Measurements from ENCODE around the gene SCYGR4.

DNA sequence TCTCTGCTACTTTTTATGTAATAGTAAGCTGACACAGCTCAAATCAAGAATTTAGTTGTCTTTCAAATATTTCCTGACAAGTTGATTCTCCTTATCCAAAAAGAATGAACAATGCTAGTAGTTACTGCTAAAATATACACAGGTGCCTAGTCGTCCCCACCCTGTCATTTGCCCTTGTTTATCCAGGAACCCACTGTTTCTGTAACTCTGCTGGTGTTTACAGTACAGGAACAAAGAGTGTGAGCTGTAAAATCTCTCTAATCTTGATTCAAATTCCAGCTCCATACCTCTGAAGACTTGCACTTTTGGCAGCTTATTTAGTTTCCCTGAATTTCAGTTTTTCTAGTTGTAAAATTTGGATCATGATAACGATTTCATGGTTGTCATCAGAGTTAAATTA, 39.7 kb upstream of the SCYGR4 start:
- TF ChIP-seq, protein P1, sequence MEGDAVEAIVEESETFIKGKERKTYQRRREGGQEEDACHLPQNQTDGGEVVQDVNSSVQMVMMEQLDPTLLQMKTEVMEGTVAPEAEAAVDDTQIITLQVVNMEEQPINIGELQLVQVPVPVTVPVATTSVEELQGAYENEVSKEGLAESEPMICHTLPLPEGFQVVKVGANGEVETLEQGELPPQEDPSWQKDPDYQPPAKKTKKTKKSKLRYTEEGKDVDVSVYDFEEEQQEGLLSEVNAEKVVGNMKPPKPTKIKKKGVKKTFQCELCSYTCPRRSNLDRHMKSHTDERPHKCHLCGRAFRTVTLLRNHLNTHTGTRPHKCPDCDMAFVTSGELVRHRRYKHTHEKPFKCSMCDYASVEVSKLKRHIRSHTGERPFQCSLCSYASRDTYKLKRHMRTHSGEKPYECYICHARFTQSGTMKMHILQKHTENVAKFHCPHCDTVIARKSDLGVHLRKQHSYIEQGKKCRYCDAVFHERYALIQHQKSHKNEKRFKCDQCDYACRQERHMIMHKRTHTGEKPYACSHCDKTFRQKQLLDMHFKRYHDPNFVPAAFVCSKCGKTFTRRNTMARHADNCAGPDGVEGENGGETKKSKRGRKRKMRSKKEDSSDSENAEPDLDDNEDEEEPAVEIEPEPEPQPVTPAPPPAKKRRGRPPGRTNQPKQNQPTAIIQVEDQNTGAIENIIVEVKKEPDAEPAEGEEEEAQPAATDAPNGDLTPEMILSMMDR (IDR thresholded peaks at IDR 0.05), result no peak
- TF ChIP-seq POLR2A (IDR thresholded peaks at IDR 0.05) (no peak), EP300 (IDR thresholded peaks at IDR 0.05) (no peak)

Data from tibial nerve (tissue), 4 donors.